Fibroblast of skin of right biceps (primary cell): Measurements from ENCODE around the gene TAF11L14.

Experiments used
- DNase-seq: peaks from one replicate; pipeline ENCODE4 v3.0.0-alpha.2; 2013

The TAF11L14 gene

GRCh38 chr5:17680737-17681136 is 46.5 kb downstream of the TAF11L14 start:
- no peak for DNase-seq
